Measurements from ENCODE around the gene FOXN1. TPM values are rescaled to one million over a fixed set of nuclear protein-coding genes. Genes with fewer than 3 reads are reported as not detected.

FOXN1 gene
- total and polyA plus RNA-seq, 2 of the 13 experiments (the other 11 are each of a cell fraction or from before 2014, with no cell fraction given): 0.01 TPM; not detected in 1

DNA sequence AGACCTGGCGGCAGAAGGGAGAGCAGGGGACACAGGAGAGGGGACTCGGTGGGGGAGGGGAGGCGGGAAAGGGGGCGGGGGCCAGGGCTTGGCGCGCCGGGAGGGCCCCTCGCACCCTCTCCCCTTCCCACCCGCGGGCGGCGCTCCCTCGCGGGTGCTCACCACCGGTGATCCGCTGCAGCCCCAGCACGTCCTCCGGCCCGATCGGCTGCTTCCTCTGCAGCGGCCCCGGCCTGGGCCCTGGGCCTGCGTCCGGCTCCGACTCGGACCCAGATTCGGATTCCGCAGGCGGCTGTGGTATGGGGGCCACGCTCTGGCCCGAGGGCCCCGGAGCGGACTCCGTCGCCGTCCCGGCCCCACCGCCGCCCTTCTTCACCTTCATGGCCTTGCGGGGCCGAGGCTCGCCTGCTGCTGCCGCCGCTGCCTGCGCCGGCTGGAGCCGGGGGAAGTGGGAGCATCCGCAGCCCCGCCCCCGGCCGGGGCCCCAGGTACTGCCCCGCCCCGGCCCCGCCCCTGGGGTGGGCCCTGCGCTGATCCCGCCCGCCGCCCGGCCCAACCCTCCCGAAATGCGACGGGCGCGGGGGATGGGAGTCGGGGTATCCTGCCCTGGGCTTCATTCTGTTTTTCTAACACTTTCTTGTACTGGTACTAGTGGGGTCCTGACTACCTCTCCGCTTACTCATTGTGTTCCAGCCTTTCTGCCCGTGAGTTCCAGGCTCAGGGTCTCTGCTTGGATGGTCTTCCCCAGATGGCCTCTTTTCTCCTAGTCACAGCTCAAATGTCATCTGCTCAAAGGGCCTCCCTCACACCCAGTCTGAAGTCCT lies 46.2 kb downstream of the FOXN1 start, which contains the start of gene UNC119 (continued):
- no peak for TF ChIP-seq ZNF609 (CRISPR knock-in tag; IDR thresholded peaks at IDR 0.05; ENCODE audit: borderline replicate concordance)
- TF ChIP-seq ELF3 (CRISPR knock-in tag; IDR thresholded peaks at IDR 0.05): 0 out of 2 replicates have a peak, but pooled peaks have one; percentile 16
- TF ChIP-seq ZBTB40 (IDR thresholded peaks at IDR 0.05): no peak
- TF ChIP-seq ZBTB40 (CRISPR knock-in tag; IDR thresholded peaks at IDR 0.05): 0 out of 2 replicates have a peak, but pooled peaks have one; percentile 31
- TF ChIP-seq HNRNPLL (IDR thresholded peaks at IDR 0.05; ENCODE audit: low read depth, low read length, poor library complexity, severe bottlenecking): peak; percentile 50
- peak; percentile 95 for TF ChIP-seq HNRNPK (IDR thresholded peaks at IDR 0.05; ENCODE audit: low read depth, low read length, poor library complexity, severe bottlenecking)
- TF ChIP-seq ZSCAN21 (CRISPR knock-in tag; IDR thresholded peaks at IDR 0.05; ENCODE audit: borderline replicate concordance): peak; percentile 72
- TF ChIP-seq SALL2 (CRISPR knock-in tag; IDR thresholded peaks at IDR 0.05): peak; percentile 59; the same call in 1 of the 2 replicates
- peak; percentile 63; the same call in 1 of the 2 replicates for TF ChIP-seq GABPB1 (CRISPR knock-in tag; IDR thresholded peaks at IDR 0.05)
- peak; percentile 87 for TF ChIP-seq SP4 (CRISPR knock-in tag; IDR thresholded peaks at IDR 0.05)
- peak; percentile 44; the same call in 1 of the 2 replicates for TF ChIP-seq ZNF746 (CRISPR knock-in tag; IDR thresholded peaks at IDR 0.05)
- TF ChIP-seq, protein P1, sequence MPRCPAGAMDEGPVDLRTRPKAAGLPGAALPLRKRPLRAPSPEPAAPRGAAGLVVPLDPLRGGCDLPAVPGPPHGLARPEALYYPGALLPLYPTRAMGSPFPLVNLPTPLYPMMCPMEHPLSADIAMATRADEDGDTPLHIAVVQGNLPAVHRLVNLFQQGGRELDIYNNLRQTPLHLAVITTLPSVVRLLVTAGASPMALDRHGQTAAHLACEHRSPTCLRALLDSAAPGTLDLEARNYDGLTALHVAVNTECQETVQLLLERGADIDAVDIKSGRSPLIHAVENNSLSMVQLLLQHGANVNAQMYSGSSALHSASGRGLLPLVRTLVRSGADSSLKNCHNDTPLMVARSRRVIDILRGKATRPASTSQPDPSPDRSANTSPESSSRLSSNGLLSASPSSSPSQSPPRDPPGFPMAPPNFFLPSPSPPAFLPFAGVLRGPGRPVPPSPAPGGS (CRISPR knock-in tag; IDR thresholded peaks at IDR 0.05): 0 out of 2 replicates have a peak, but pooled peaks have one; percentile 35

All from HepG2 (cell line).